SK-N-MC (cell line): ENCODE results near the gene SH3BP1.

Experiments used
- DNase-seq: peaks from one replicate; pipeline ENCODE4 v3.0.0-alpha.2; 2011; ENCODE audit warnings: low read depth, low spot score
- H3K27ac ChIP-seq: fragments of 200-600 bp; sonication (generic); 2 replicates; pipeline ENCODE4 v1.5.1; 2016; ENCODE audit warnings: mixed run types
- H3K36me3 ChIP-seq: fragments of 200-600 bp; sonication (generic); 2 replicates; pipeline ENCODE4 v1.6.1; 2017; ENCODE audit warnings: antibody characterized with exemption, low read length, mixed read lengths; ENCODE audit not compliant: insufficient read depth
- H3K4me3 ChIP-seq: fragments of 200-600 bp; sonication (generic); 2 replicates; pipeline ENCODE4 v1.5.1; 2016
- H3K9ac ChIP-seq: fragments of 200-600 bp; sonication (generic); 2 replicates; pipeline ENCODE4 v1.8.0; 2017; ENCODE audit warnings: mixed run types, mixed read lengths; ENCODE audit not compliant: insufficient read length
- H3K9me3 ChIP-seq: fragments of 200-600 bp; sonication (generic); 2 replicates; pipeline ENCODE4 v1.6.1; 2017; ENCODE audit warnings: low read depth, mild to moderate bottlenecking, antibody characterized with exemption, low read length, moderate library complexity, mixed read lengths
- EZH2 ChIP-seq: fragments of 200-600 bp; sonication (generic); IDR thresholded peaks from one replicate; pipeline ENCODE4 v1.6.1; 2017; ENCODE audit warnings: antibody characterized with exemption
- FOXP2 ChIP-seq: optimal IDR thresholded peaks from 2 replicates; pipeline ENCODE3; 2011; ENCODE audit warnings: mild to moderate bottlenecking, moderate library complexity; ENCODE audit not compliant: insufficient read depth; ENCODE audit errors: extremely low read length, control extremely low read depth
- POLR2AphosphoS5 ChIP-seq: IDR thresholded peaks from 2 replicates; pipeline ENCODE4 v1.6.1; 2012; ENCODE audit warnings: mild to moderate bottlenecking, low read depth, low read length, borderline replicate concordance

Gene SH3BP1

DNA sequence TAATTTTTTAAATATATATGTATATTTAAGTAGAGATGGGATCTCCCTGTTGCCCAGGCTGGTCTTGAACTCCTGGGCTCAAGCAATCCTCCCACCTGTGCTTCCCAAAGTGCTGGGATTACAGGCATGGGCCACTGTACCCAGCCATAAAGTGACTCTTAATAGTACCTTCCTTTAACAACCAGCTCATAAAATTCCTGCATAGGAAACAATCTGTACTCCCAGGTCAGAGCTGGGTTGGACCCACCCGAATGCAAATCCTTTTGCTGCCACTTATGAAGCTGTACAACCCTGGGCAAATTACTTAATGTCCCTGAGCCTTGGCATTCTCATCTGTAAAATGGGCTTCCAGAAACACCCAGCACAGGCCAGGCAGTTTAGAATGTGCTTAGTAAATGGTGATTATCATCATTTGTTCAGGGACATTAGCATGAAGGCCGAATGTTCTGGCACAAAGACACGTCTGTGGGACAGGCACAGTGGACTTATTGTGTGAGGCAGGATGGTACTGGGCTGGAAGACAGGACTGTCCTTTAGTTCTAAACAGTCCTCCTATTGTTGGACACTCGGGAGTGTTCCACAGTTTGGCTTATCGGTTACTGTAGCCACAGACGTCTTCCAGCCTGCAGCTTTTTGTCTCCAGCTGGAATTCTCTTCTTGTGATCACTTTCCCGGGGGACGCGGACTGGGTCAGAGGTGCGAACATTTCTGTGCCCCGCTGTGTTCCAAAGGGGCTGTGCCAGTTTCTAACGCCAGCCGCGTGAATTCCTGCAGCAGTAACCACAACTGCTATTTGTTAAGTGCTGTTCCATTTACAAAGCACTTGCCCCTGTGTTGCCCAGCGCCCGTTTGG, 25.0 kb downstream of the SH3BP1 start:
- Histone ChIP-seq H3K4me3 (no peak overlapping the region), H3K27ac (no peak overlapping the region), H3K36me3 (peaks cover 15% of the 10 kb centered on the region), H3K9ac (no peak overlapping the region), H3K9me3 (no peaks in the 10 kb centered on the region)
- TF ChIP-seq POLR2AphosphoS5: no peak
- no peak for TF ChIP-seq FOXP2
- no peak for TF ChIP-seq EZH2
- no peak for DNase-seq

DNA sequence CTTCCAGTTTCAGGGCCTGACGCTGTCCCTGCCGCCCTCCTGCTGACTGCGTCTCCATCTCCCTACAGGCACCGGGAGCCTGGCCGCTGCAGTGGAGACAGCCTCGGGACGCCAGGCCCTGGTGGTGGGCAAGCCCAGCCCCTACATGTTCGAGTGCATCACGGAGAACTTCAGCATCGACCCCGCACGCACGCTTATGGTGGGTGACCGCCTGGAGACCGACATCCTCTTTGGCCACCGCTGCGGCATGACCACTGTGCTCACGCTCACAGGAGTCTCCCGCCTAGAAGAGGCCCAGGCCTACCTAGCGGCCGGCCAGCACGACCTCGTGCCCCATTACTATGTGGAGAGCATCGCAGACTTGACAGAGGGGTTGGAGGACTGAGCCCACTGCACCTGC, 26.0 kb downstream of the SH3BP1 start:
- H3K36me3 ChIP-seq: peaks cover 15% of the 10 kb centered on the region
- DNase-seq: no peak
- H3K4me3 ChIP-seq: no peak overlapping the region

DNA sequence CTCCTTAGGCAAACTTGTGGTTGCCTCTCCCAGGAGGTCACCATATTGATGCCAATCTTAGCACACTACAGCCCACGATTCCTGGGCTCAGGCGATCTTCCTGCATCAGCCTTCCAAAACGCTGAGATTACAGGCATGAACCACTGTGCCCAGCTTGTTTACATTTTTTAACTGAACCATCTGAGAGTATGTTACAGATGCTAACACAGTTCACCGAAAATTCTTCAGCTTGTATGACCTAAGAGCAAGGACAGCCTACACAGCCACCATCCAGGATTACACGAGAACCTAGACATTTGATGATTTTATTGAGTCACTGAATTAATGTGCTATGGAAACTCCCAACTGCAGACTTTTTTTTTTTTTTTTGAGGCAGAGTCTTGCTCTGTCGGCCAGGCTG, 30.1 kb downstream of the SH3BP1 start:
- DNase-seq: no peak
- H3K9me3 ChIP-seq: no peaks in the 10 kb centered on the region
- TF ChIP-seq EZH2 (no peak), FOXP2 (no peak), POLR2AphosphoS5 (no peak)
- H3K9ac ChIP-seq: no peak overlapping the region
- no peak overlapping the region for H3K4me3 ChIP-seq
- H3K36me3 ChIP-seq: peaks cover 15% of the 10 kb centered on the region
- H3K27ac ChIP-seq: no peak overlapping the region

More for the DNA sequence above, 26.0 kb downstream of the SH3BP1 start:
- Histone ChIP-seq H3K9ac (no peak overlapping the region), H3K27ac (no peak overlapping the region), H3K9me3 (no peaks in the 10 kb centered on the region)
- TF ChIP-seq EZH2 (no peak), FOXP2 (no peak), POLR2AphosphoS5 (no peak)

DNA sequence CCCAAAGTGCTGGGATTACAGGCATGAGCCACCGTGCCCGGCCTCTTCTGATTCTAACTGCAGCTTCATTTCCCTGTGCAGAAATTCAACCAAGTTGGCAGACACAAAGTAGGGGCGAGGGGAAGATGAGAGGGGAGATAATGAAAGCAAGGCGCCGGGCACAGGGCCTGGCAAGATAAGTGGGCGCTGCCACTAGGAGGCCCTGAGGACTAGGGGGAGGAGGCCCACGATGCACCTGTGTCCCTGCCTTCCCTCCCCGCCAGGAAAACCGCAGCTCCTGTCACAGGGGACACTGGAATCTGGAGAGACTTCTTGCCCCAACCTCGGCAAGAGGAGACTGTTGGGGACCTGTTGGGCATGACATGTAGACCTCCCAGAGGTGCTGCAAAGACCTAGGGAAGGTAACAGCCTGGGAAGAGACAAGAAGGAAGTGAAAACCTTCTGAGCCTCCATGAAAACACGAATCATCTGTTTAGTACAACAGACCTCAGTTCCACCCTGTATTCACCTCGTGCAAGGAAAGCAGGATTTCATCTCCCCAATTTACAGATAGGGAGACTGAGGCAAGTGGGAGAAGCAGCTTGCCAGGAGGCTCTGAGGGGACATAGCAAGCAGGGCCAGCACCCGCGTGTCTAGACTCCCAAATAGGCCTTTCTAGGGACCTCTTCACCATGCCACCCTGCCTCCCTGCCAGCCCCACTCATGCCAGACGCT, 32.9 kb downstream of the SH3BP1 start:
- H3K9ac ChIP-seq: no peak overlapping the region

DNA sequence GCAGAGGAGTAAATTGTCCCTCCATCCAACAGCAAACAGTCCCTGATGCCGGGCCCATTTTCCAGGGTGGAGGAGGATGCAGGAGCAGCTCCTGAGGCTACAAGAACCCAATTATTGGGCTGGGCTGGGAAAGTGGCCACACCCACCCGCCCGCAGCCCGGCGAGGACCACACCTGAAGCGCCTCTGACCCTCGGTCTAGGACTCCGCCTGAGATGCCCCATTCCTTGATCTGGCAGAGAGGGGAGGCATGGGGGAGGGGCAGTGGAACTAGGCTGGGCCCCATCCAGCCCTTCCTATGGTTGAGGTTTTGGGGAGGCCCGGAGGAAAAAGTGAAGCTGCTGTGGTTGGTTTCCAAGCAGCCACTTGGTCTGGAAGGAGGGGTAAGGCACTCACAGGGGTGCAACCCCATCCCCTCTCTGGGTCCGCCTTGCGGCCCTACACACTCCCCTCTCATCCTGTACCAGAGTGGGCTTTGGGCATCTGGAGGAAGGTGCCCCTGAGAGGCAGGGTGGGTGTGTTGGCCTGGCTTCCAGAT, 33.5 kb downstream of the SH3BP1 start:
- Histone ChIP-seq H3K27ac (no peak overlapping the region), H3K4me3 (no peak overlapping the region), H3K36me3 (no peaks in the 10 kb centered on the region), H3K9me3 (no peaks in the 10 kb centered on the region), H3K9ac (no peak overlapping the region)
- TF ChIP-seq EZH2: no peak
- no peak for TF ChIP-seq POLR2AphosphoS5
- no peak for TF ChIP-seq FOXP2
- DNase-seq: no peak

More for the DNA sequence above, 32.9 kb downstream of the SH3BP1 start:
- TF ChIP-seq FOXP2: no peak
- no peak for TF ChIP-seq EZH2
- no peak for TF ChIP-seq POLR2AphosphoS5
- Histone ChIP-seq H3K27ac (no peak overlapping the region), H3K4me3 (no peak overlapping the region), H3K36me3 (no peaks in the 10 kb centered on the region), H3K9me3 (no peaks in the 10 kb centered on the region)
- DNase-seq: no peak

DNA sequence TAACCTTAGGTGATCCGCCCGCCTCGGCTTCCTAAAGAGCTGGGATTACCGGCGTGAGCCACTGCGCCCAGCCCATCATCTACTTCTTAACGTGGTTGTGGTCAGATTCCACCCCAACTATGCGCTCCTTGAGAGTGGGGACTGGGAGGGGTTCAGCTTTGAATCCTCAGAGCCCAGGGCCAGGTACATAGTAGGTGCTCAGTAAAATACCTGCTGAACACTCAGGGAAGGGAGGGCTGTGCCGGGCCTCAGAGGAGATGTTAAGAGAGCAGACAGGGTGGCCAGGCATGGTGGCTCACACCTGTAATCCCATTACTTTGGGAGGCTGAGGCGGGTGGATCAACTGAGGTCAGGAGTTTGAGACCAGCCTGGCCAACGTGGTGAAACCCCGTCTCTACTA, 34.8 kb downstream of the SH3BP1 start:
- DNase-seq: no peak
- Histone ChIP-seq H3K4me3 (no peak overlapping the region), H3K36me3 (no peaks in the 10 kb centered on the region), H3K9ac (no peak overlapping the region), H3K9me3 (no peaks in the 10 kb centered on the region), H3K27ac (no peak overlapping the region)
- TF ChIP-seq FOXP2: no peak
- no peak for TF ChIP-seq EZH2
- no peak for TF ChIP-seq POLR2AphosphoS5

DNA sequence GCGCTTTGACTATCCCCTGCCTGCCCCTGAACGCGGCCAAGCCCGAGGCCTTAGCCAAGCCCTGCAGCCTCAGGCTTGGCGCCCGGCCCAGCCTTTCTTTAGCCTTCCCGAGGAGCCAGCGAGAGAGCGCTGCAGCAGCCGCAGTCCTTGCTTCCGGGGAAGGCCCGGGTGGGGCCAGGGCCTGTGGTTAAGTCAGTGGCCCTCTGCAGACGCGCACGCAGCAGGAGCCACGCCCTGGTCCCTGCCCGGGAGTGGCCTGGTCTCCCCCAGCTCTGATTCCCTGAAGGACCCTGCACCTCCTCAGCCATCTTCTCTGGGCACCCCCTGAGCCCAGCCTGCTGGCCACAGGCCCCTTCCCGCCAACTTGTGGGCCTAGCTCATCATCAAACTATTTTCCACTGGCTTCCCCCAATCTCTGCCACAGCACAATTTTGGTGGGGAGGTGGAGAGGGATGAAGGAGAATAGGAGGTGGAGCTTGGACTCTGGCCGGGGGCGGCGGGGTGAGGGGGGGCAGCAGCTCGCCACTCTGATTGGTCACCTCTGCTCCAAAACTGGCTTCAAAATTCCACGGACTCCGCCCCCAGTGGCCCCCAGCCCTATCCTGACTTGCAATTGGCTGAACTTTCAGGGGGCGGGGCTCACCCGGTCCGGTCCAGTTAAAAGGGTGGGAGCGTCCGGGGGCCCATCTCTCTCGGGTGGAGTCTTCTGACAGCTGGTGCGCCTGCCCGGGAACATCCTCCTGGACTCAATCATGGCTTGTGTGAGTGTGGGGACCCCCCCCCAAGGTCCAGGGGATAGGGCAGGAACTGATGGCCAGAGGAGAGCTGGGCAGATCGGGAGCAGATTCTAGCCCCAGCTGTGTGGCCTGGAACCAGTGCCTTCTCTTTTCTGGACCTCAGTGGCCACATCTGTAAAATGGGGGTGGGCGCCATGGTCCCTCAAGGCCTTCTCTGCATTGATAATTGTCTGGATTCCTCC, 35.8 kb downstream of the SH3BP1 start, which contains the start of gene LGALS1:
Gene LGALS1, plus strand, starts transcription at position 686 of the 979 bp plus-strand sequence. Its CDS starts 67 bp downstream, at position 753.
- Histone ChIP-seq H3K36me3 (no peaks in the 10 kb centered on the region), H3K9ac (peak within 1 kb of the TSS; percentile 73), H3K27ac (peak within 1 kb of the TSS; percentile 86), H3K4me3 (peak within 1 kb of the TSS; percentile 88), H3K9me3 (no peaks in the 10 kb centered on the region)
- DNase-seq: no peak
- TF ChIP-seq FOXP2 (no peak), EZH2 (no peak), POLR2AphosphoS5 (no peak)
